Stimulated activated CD4-positive, alpha-beta T cell treated with anti-CD3 and anti-CD28 coated beads, Interleukin-12 subunit alpha, Interleukin-12 subunit beta, amount 100 ng/mL, for 4 hours (primary cell): Measurements from ENCODE around the gene PLD4.
"Not testable (repeated sequence)": the region's sequence is repeated elsewhere in the genome, so short reads cannot be mapped to it uniquely, and the experiment has no call there.

ENCODE experiments used
- DNase-seq: peaks from one replicate; pipeline ENCODE4 v3.0.0-alpha.2; 2020

PLD4 gene

DNA sequence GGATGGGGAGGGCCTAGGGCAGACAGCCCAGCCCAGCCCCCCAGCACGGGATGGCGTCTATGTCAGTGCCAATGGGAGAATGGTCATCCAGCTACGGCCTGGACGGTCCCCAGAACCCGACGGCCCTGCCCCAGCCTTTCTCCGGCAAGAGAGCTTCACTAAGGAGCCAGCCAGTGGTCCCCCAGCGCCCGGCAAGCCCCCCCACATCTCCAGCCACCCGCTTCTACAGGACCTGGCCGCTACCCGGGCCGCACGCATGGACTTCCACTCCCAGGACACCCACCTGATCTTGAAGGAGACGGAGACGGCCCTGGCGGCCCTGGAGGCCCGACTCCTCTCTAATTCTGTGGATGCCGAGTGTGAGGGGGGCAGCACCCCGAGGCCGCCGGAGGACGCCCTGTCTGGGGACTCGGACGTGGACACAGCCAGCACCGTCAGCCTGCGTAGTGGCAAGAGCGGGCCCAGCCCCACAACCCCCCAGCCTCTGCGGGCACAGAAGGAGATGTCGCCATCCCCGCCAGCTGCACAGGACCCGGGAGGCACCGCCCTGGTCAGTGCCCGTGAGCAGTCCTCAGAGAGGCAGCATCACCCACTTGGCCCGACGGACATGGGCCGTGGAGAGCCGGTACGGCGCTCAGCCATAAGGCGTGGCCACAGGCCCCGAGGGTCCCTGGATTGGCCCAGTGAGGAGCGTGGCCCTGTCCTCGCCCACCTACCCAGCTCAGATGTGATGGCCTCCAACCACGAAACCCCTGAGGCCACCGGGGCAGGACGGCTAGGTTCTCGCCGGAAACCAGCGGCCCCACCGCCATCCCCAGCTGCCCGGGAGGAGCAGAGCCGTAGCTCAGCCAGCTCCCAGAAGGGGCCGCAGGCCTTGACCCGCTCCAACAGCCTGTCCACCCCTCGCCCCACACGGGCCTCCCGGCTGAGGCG, 37.7 kb upstream of the PLD4 start:
- no peak for DNase-seq

DNA sequence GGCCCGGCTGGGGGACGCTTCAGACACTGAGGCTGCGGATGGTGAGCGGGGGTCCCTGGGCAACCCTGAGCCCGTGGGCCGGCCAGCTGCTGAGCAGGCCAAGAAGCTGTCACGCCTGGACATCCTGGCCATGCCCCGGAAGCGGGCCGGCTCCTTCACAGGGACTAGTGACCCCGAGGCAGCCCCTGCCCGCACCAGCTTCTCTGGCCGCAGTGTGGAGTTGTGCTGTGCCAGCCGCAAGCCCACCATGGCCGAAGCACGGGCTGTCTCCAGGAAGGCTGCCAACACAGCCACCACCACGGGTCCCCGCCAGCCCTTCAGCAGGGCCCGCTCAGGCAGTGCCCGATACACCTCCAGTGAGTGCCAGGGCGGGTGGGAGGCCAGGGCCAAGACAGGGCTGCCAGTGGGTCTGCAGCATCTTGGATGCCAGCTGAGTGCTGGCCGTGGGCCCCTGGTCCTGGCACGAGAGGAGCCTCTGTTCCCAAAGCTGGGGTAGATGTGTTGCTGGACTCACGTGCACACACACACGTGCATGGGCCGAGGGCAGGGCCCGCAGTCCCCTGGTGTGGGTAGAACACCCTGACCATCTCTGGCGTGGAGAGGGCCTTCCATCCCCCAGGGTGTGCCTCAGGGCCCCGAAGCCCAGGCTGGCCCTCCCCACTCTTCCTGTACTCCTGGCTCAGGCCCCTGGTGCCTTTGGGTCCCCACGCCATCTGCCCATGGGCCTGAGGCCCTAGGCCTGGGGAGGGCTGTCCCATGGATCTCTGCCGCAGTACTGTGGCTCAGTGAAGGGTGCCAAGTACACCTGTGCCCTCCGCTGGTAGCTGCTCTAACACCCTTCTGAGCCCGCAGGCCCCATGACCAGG, 36.8 kb upstream of the PLD4 start:
- DNase-seq, result no peak

DNA sequence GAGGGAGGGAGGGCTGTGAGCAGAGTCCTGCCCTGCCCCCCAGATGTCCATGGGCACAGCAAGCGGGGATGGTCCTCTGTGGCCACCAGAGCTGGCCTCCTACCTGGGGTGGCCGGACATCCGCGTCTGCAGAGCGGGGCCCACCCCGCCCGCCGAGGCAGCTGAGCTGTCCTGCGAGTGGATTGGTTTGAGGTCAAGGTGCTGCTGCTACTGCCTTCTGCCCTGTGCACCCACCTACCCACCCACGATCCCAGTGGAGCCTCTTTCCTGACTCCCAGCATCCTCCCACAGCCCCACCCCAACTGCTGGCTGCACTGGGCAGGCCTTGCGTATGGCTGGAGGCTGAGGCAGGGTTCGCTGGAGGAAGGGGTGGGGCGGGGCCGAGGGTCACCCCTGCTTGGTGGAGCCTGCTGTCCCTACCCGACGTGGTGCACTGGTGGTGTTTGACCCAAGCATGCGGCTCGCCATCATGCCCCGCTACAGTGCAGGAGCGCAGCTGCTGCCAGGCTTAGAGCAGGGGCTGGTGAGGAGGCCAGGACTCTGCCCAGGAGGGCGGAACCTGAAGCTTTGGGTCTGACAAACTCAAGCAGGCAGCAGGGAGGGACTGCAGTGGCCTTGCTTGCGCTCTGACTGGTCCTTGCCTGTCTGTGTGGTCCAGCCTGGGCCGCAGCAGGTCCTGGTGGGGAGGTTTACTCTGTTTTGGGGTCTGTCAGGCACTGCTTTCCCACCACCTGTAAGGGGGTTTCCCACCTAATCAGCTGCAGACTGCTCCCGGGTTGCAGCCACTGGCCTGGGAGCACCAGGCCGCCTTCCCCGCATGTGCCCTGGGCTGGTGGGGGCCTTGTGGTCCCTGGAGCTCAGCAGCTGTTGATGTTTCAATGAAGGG, 35.9 kb upstream of the PLD4 start:
- DNase-seq, result no peak

DNA sequence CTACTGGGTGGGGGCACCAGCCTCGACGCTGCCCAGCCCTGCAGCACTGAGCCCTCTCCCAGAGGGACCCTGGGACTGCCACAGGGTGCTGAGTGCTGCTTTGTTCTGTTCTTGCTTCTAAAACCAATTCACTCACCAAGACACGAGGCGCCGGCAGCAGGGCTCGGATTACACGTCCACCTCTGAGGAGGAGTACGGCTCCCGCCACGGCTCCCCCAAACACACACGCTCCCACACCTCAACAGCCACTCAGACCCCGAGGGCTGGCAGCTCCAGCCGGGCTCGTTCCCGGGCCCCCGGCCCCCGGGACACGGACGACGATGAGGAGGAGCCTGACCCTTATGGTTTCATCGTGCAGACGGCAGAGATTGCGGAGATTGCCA, 35.3 kb upstream of the PLD4 start:
- DNase-seq, result no peak

DNA sequence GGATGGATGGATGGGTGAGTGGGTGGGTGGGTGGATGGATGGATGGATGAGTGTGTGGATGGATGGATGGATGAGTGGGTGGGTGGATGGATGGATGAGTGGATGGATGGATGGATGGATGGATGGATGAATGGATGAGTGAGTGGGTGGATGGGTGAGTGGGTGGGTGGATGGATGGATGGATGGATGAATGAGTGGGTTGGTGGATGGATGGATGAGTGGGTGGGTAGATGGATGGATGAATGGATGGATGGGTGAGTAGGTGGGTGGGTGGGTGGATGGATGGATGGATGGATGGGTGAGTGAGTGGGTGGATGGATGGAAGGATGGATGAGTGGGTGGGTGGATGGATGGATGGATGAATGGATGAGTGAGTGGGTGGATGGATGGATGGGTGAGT, 34.4 kb upstream of the PLD4 start:
- not testable (repeated sequence) for DNase-seq

DNA sequence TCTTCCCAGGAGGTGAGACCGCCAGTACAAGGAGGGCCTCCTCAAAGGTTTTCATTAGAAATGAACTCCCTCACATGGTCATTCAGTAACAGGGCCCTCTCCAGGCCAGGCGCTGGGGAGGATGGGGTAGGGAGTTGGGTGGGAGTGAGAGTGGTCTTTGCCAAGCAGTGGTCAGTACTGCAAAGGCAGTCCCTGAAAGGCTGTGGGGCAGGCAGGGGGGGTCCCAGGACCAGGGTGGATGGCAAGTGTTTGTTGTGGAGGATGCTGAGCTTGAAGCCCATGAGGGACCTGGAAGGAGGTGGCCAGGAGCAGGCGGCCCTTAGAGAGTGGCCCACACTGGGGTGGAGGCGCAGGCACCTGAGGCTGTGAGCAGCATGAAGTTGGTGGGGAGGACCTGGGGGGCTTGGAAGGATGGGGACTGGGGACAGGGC, 33.5 kb upstream of the PLD4 start:
- no peak for DNase-seq

DNA sequence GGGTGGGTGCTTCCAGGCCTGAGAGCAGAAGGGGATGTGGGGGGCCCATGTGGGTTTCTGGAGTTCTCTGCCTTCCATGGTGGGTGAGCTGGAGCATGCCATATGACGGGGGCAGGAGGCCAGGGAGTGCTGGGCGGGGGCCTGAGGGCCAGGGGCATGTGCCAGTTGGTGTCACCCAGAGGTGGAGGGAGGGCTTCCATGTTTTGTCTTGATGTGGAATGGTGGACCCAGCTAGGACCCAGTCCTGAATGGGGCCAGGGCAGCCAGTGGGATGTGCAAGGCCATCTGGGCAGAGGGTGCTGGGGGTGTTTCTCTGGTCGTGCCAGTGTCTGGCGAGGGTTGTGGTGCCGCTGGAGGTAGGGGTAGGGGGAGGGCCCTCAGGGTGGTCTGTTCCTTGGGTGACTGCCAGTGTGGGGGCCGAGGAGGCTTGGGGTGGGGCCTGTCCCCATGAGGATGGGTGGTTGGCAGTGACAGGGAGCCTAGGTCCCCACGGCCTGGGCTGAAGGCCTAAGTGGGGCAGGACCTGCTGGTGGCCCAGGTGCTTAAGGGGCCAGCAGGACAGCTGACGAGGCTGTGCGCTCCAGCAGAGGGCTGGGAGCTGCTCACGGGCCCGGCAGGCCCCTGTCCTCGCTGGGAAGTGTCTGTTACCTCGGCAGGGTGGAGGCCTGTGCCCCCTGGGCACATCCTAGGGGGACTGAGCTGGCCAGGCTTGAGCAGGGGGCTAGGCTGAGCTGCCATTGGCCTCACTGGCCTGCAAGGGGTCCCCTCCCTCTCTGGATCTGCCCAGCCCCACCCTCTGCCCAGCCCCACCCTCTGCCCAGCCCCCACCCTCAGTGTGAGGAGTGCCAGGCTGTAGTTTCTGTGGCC, 32.8 kb upstream of the PLD4 start:
- DNase-seq, result no peak

DNA sequence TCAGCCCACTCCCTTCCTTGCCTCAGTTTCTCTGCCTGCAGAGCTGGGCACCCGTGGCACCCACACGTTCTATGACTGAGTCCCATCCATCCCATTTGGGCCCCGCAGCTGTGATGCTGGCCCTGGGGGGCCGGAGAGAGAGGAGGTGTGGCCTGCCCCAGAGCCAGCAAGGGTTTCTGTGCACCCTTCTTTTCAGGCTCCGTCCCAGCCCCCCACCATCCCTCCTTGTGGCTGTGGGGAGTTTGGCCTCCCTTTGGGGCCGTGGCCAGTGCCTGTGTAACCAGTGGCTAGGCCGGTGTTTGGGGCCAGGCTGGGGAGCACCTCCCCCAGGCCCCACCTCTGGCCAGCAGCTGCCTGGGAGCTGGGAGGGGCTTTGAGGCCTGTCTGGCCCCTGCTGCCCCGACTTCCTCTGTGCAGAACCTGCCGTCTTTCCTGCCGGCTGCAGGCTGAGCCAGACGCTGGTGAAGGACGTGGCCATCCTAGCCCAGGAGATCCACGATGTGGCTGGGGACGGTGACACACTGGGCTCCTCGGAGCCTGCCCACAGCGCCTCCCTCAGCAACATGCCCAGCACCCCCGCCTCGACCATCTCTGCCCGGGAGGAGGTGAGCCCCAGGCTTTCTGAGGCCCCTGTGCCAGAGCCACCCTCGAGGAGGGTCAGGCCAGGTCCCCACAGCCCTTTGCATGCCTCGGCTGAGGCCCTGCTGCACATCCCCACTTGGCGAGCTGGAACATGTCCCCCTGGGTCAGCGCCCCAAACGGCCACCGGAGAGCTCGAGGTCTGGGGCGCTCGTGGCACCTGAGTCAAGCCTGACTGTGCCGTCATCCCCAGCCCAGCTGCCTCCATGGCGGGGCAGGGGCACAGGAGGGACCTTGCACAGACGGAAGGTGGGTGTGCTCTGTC, 31.9 kb upstream of the PLD4 start:
- no peak for DNase-seq

DNA sequence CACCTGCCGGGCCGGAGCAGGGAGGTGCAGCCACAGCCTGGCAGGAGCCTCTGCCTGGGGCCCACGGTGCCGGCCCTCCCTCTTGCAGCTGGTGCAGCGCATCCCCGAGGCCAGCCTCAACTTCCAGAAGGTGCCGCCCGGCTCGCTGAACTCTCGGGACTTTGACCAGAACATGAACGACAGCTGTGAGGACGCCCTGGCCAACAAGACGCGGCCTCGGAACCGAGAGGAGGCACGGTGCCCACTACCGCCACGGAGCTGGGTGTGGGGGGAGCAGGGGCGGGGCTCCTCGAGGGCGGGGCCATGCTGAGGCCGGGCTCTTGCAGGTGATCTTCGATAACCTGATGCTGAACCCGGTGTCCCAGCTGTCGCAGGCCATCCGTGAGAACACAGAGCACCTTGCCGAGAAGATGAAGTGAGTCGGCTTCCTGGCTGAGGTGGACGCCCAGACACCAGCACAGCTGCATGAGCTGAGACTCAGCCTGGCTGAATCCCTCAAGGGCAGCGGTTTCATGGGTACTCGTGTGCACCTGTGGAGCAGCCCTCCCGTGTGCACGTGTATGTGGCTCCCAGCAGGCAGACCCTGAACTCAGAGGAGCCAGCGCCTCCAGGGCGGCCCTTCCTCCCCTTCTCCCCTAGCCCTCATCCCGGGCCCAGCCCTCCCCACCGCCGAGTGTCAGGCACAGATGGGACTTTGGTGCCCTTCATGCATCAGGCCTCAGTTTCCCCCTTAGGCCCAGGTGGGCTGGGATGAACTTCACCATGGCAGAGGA, 31.1 kb upstream of the PLD4 start:
- no peak for DNase-seq

DNA sequence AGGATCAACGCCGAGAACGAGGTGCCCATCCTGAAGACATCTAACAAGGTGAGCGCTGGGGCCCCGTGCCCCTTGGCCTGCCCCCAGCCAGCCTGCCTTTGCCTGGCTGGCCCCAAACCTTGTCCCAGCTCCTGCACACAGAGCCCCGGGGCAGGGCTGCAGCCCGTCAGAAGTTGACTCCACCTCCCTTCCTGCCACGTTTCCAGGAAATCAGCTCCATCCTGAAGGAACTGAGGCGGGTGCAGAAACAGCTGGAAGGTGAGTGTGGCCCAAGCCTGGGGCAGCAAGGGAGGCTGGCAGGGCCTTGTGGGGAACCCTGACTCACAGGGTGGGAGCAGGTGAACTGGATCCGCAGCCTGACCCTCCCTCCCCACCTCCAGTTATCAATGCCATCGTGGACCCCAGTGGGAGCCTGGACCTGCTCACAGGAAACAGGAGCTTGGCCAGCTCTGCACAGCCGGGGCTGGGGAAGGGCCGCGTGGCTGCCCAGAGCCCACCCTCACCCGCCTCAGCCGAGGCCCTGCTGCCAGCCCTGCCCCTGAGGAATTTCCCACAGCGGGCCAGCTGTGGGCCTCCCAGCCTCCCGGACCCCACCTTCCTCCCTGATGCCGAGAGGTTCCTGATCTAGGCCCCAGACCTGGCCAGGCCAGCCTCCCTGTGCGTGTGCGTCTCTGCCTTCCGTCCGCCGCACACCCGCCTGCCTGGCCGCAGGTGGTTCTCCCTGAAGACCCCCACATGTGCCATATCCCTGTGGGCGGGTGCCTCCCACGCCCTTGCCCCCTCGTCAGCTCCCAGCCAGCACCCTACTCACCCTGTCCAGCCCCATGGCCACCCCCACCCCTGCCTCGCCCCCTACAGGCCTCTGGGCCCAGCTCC, 30.1 kb upstream of the PLD4 start:
- no peak for DNase-seq

DNA sequence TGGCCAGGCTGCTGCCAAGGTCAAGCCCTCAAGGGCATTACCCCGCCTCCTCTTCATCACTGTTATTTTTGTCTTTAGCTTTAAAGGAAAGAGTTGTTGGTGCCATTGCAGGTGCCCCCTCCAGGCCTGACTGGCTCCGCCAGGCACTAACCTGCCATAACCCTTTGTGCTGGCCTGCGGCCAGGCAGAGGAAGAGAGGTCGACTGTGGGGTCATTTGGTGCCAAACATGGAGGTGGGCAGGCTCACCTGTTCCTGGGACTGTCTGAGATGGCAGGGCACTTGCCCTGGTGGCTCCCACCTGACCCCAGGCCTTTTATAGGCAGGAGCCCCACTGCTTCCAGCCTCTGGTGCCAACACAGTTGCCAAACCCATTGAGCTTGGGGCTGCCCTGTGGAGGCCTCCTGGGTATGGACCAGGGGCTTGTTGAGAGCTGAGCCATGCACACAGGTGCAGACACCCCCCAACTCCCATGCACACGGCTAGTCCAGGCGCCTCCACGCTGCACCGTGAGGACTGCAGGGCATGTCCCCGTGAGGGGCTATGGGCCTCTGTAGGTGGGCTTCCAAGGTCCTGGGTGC, 29.4 kb upstream of the PLD4 start:
- no peak for DNase-seq

DNA sequence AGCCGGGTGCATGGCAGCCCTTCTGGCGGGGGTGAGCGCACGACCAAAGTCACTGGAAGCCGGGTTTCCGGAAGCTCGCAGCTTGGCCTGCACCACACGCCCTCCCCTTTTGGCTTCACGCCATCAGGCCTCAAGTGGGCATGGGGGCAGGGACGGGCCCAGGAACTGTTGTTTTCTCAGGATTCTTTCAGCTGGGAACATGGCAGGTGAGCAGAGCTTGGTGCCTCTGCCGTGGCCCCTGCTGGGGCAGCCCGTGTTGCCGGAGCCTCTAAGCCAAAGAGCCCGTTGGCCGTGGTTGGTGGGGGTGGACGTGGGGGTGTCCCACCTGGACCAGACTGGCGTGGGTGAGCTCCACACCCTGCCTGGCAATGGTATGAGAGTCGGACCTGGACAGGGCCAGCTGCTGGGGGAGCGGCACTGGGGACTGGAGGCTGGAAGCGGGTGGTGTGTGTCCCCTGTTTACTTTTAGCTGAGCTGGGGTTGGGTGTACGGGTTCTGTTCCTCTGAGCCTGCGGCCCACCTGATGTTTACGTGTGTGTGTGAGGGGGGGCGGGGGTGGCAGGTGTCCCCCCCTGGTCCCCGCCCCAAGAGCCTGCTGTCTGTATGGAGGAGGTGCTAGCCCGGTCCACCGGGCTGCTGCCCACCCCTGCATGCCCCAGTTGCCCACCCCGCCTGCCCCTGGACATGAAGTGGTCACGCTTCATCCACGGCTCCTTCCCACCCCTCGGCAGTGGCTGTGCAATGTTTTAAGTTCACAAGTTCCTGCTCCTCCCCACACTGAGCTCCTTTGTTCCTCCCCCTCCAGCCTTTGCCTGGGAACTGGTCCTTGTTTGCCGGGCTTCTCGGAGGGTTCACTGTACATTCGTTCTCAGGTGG, 28.7 kb upstream of the PLD4 start:
- no peak for DNase-seq

DNA sequence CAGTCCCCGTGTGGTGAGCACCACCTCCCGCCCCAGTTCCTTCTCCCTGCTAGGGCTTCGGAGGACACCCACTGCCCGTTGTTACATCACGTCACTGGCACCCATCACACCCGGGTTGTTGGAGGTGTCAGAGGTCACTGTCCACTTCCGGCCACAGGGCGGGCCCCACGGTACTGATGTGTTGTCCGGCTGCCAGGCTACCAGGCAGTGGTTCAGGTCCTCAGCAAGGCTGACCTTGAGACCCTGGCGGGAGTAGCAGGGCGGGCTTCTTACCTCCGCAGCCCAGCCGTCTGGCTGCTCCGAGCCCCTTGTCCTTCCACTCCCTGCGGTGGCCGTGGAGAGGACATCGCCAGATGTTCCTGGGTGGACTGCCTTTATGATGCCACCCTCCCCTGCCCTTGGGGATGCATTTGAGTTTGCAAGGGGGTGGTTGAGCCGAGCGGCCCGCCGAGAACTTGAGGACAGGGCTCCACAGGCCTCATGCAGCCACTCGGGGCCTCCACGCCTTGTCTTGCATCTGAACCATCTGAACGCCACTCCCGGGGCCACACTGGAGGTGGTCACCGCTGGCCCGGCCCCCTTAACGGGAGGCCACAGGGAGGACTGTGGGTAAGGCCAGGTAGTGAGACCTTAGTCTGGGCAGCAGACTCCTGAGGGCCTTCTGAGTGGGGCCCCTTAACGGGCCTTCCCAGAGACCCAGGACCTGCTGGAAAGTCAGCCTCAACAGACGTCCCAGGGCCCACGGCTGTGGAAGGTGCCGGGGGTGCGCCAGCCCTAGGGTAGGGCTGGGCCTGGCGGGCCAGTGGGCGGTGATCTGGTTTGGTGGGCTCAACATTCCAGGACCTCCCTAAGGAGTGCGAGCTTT, 27.1 kb upstream of the PLD4 start:
- DNase-seq, result no peak

DNA sequence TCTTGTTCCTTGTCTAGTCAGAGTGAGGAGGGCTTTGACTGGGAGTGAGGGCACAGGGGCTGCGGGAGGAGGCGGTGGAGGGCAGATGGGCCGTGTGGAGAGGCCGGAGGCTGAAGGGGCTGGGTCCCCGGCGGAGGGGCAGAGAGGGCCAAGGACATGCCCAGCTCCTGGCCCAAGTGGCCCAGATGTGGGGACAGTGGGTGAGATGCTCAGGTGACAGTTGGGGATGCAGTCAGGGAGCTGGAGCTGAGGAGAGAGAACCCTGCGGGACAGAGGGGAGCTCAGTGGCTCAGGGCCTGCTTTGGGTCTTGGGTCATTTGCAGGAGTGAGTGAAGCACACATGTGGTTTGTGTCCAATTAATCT, 26.5 kb upstream of the PLD4 start:
- no peak for DNase-seq

DNA sequence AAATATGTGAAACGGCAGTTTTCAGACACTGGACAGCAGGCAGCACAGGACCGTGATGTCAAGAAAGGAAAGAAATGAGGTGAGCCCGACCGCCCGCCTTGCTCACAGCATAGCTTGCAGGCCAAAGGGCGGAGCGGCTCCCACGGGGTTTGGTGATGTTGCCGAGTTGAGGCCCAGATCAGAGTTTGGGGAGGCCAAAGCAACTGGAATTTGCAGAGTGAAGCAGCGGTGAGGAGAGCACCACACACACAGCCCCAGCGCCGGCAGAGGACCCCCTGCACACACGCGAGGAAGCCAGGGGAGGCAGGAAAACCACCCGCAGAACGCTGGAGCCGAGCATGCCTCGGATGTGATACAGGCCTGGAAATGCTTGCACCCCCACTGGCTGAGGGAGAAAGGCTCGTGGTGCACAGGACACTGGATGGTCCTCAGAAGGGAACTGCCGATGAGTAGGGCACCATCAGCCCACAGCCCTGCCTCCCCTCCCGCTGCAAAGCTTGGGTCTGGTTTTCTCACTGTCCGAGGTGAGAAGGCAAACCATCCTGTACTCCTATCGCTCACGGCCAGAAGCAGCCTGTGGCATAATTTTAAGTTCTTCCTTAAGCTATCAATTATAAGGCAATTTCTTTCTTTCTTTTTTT, 25.7 kb upstream of the PLD4 start:
- DNase-seq, result no peak

DNA sequence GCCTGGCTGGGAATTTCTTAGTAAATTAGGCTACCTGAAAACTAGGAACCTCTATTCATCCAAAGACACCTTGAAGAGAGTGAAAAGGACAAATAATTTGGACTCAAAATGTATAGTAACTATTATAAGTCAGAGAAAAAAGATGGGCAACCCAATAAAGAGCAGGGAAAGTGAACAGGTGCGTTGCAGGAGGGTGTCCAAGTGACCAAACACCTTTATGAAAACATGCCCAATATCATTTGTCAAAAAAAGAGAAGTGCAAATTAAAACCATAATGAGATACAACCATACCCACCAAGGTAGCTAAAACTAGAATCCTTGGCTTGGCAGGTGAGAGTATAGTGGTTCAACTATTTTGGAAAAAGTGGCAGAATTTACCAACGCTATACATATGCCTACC, 24.9 kb upstream of the PLD4 start:
- DNase-seq, result no peak
